Measurements from ENCODE around the gene DCAF8L1. TPM values are rescaled to one million over a fixed set of nuclear protein-coding genes. Genes with fewer than 3 reads are reported as not detected.
"Not testable (repeated sequence)": the region's sequence is repeated elsewhere in the genome, so short reads cannot be mapped to it uniquely, and the experiment has no call there.

Gene DCAF8L1
- total RNA-seq, 1 experiment from 2014 or later = not detected

DNA sequence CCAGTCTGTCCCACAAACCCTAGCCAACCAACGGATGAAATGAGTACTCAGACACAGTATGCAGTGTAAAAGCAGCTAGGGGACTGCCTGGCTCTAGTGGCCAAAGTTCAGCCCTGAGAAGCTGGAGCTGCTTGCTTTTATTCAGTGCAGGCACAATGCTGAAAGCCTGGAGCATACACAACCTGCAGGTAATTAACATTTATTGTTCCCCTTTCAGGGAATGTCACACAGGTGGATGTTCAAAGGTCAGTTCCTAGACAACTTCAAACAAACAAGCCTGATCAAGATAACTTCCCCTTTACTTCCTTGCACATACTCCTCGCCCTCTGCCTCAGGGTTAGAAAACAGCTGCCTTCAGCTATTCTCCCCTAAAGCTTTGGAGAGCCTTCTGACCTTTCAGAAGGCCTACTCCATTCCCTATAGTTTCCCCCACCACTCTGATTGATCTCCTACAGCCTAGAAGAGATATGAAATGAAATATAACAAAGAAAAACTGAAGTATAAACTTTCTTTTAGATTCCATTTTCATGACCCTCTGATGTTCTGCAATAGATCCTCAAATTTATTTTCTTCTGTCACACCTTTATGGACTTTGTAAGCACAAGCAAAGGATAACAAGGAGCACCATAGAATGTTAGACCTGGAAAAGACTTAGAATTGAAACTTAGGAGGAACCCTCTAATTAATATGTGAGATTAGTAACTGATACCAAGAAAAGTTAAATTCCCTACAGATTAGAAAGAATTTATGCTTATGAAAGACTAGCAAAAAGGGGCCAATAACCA lies 6.8 kb upstream of the DCAF8L1 start:
- H3K79me1 ChIP-seq (ENCODE audit: insufficient read depth, low read depth, low read length, poor library complexity, severe bottlenecking) = no peaks in the 10 kb centered on the region
- no peak overlapping the region for H2BK120ac ChIP-seq (ENCODE audit: low read depth, low read length, poor library complexity, severe bottlenecking)
- H2BK15ac ChIP-seq (ENCODE audit: low read depth, low read length) = no peak overlapping the region
- H3T11ph ChIP-seq (ENCODE audit: low read length) = no peak overlapping the region
- no peak overlapping the region for H4K91ac ChIP-seq (ENCODE audit: insufficient read length, low read depth, low read length)
- no peaks in the 10 kb centered on the region for H3K27me3 ChIP-seq (ENCODE audit: insufficient read depth, low read length)
- no peak overlapping the region for H3K27ac ChIP-seq (ENCODE audit: insufficient read length, low read depth, low read length)
- no peak overlapping the region for H3K18ac ChIP-seq (ENCODE audit: insufficient read length, low read depth, low read length)
- H3K9me3 Mint-ChIP-seq = peaks cover 29% of the 10 kb centered on the region in 2 experiments
- H3K23ac ChIP-seq (ENCODE audit: insufficient read length, low read depth, low read length) = no peak overlapping the region
- H3K56ac ChIP-seq (ENCODE audit: insufficient read length, low read depth, low read length) = no peak overlapping the region
- H3K9ac ChIP-seq (ENCODE audit: extremely low read depth, insufficient read length, low read length) = no peak overlapping the region
- peaks cover 2% of the 10 kb centered on the region; the same call in 1 of the 2 replicates for H3K27me3 Mint-ChIP-seq (ENCODE audit: low read depth)
- no peak for DNase-seq
- H4K8ac ChIP-seq (replicated peaks; ENCODE audit: insufficient read length, low read depth, low read length) = no peak overlapping the region
- H3K14ac ChIP-seq (ENCODE audit: insufficient read depth, low read length) = no peak overlapping the region
- TF ChIP-seq, protein P1, sequence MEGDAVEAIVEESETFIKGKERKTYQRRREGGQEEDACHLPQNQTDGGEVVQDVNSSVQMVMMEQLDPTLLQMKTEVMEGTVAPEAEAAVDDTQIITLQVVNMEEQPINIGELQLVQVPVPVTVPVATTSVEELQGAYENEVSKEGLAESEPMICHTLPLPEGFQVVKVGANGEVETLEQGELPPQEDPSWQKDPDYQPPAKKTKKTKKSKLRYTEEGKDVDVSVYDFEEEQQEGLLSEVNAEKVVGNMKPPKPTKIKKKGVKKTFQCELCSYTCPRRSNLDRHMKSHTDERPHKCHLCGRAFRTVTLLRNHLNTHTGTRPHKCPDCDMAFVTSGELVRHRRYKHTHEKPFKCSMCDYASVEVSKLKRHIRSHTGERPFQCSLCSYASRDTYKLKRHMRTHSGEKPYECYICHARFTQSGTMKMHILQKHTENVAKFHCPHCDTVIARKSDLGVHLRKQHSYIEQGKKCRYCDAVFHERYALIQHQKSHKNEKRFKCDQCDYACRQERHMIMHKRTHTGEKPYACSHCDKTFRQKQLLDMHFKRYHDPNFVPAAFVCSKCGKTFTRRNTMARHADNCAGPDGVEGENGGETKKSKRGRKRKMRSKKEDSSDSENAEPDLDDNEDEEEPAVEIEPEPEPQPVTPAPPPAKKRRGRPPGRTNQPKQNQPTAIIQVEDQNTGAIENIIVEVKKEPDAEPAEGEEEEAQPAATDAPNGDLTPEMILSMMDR (conservative IDR thresholded peaks at IDR 0.05) = no peak
- H3K9me3 ChIP-seq (ENCODE audit: control insufficient read depth, low read depth, low read length) = no peaks in the 10 kb centered on the region
- H3K36me3 Mint-ChIP-seq (ENCODE audit: insufficient read depth in 1 of 3, low read depth in 3 of 3) = no peaks in the 10 kb centered on the region; a peak in 1 of 7 replicates
- H3K27ac Mint-ChIP-seq = no peak overlapping the region
- no peak overlapping the region for H4K5ac ChIP-seq (ENCODE audit: insufficient read length, low read depth, low read length)
- no peaks in the 10 kb centered on the region for H3K4me1 ChIP-seq (ENCODE audit: insufficient read depth, low read length)
- no CpG with 5 or more reads among the region's 2 CpGs for WGBS (ENCODE audit: extremely low coverage, insufficient read length, low lambda C conversion rate)
- no peak overlapping the region for H2AFZ ChIP-seq (ENCODE audit: low read length)
- no peak overlapping the region for H2BK5ac ChIP-seq (ENCODE audit: insufficient read length, low read length)
- no peak overlapping the region for H3K4me3 Mint-ChIP-seq
- no peaks in the 10 kb centered on the region for H4K20me1 ChIP-seq (ENCODE audit: control insufficient read depth, insufficient read depth, insufficient read length)
- H3K79me2 ChIP-seq (ENCODE audit: insufficient read depth, low read length) = no peaks in the 10 kb centered on the region
- no peak overlapping the region for H2BK12ac ChIP-seq (ENCODE audit: insufficient read length, low read depth, low read length)
- H2BK20ac ChIP-seq (ENCODE audit: low read depth, low read length, poor library complexity, severe bottlenecking) = no peak overlapping the region
- no peak overlapping the region for H2AK5ac ChIP-seq (ENCODE audit: insufficient read length, low read length)
- no peak overlapping the region for H3K4ac ChIP-seq (ENCODE audit: low read depth, low read length)
- H3K4me1 Mint-ChIP-seq = no peaks in the 10 kb centered on the region
- no peaks in the 10 kb centered on the region for H3K23me2 ChIP-seq (ENCODE audit: insufficient read length, low read depth, low read length, poor library complexity, severe bottlenecking)
- H3K4me2 ChIP-seq (ENCODE audit: insufficient read depth, insufficient read length, low read length) = no peak overlapping the region

DNA sequence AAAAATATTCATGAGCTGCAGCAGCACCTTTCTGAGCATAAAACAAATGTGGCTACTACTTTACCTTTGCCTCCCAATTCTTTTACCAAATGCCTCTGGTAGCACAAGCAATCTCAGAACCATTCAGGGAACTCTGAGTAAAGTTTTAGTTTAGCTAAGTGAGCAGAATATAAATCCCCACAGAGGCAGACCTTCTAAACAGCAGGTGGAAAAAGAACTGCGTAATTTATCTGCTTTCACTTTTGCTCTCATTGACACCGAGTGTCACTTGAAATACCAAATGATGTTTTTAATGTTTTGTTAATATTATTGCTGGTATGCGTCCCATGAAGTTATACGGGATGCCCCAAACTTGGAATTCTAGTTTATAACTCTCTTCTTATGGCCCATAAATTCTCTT lies 4.3 kb downstream of the DCAF8L1 start:
- not testable (repeated sequence) for DNase-seq; H3K79me2 ChIP-seq (ENCODE audit: insufficient read depth, low read length); H3K36me3 Mint-ChIP-seq (ENCODE audit: insufficient read depth in 1 of 3, low read depth in 3 of 3); H3K4me2 ChIP-seq (ENCODE audit: insufficient read depth, insufficient read length, low read length); H2AK5ac ChIP-seq (ENCODE audit: insufficient read length, low read length); H3K9ac ChIP-seq (ENCODE audit: extremely low read depth, insufficient read length, low read length); H2BK12ac ChIP-seq (ENCODE audit: insufficient read length, low read depth, low read length); H2BK5ac ChIP-seq (ENCODE audit: insufficient read length, low read length); H4K20me1 ChIP-seq (ENCODE audit: control insufficient read depth, insufficient read depth, insufficient read length); H3K4me1 Mint-ChIP-seq; H4K5ac ChIP-seq (ENCODE audit: insufficient read length, low read depth, low read length); H3K23me2 ChIP-seq (ENCODE audit: insufficient read length, low read depth, low read length, poor library complexity, severe bottlenecking); H3K23ac ChIP-seq (ENCODE audit: insufficient read length, low read depth, low read length); H3K18ac ChIP-seq (ENCODE audit: insufficient read length, low read depth, low read length); H3K79me1 ChIP-seq (ENCODE audit: insufficient read depth, low read depth, low read length, poor library complexity, severe bottlenecking); H3K27me3 Mint-ChIP-seq (ENCODE audit: low read depth); H4K91ac ChIP-seq (ENCODE audit: insufficient read length, low read depth, low read length); H3K4me1 ChIP-seq (ENCODE audit: insufficient read depth, low read length); H3K27me3 ChIP-seq (ENCODE audit: insufficient read depth, low read length); H3K4me3 Mint-ChIP-seq; H3K4ac ChIP-seq (ENCODE audit: low read depth, low read length); H3K56ac ChIP-seq (ENCODE audit: insufficient read length, low read depth, low read length); H2BK20ac ChIP-seq (ENCODE audit: low read depth, low read length, poor library complexity, severe bottlenecking); H2BK15ac ChIP-seq (ENCODE audit: low read depth, low read length); H3K14ac ChIP-seq (ENCODE audit: insufficient read depth, low read length); H2AFZ ChIP-seq (ENCODE audit: low read length); H3K27ac Mint-ChIP-seq; H3T11ph ChIP-seq (ENCODE audit: low read length); H3K27ac ChIP-seq (ENCODE audit: insufficient read length, low read depth, low read length); H2BK120ac ChIP-seq (ENCODE audit: low read depth, low read length, poor library complexity, severe bottlenecking); H4K8ac ChIP-seq (replicated peaks; ENCODE audit: insufficient read length, low read depth, low read length)
- peaks cover 50 to 55% of the 10 kb centered on the region in 2 experiments for H3K9me3 Mint-ChIP-seq
- no CpG with 5 or more reads among the region's 4 CpGs for WGBS (ENCODE audit: extremely low coverage, insufficient read length, low lambda C conversion rate)
- peaks cover 28% of the 10 kb centered on the region for H3K9me3 ChIP-seq (ENCODE audit: control insufficient read depth, low read depth, low read length)
